ENCODE results near the gene M1AP.

The M1AP gene

DNA sequence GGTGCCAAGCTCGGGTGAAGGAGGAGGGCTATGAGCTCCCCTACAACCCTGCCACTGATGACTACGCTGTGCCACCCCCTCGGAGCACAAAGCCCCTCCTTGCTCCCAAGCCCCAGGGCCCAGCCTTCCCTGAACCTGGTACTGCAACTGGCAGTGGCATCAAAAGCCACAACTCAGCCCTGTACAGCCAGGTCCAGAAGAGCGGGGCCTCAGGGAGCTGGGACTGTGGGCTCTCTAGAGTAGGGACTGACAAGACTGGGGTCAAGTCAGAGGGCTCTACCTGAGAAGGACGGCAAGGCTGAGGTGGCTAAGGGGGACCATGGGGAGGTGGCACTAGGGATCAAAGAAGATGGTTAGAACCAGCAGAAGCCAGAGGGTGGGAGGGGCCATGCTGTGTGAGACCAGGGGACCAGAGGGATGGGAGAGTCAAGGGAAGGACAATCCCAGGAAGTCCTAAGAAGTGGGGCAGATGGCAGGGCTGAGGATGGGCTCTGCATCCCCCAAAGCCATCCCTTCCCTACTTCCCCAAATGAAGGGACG lies 91.2 kb downstream of the M1AP start:
- TF ChIP-seq, protein P1, sequence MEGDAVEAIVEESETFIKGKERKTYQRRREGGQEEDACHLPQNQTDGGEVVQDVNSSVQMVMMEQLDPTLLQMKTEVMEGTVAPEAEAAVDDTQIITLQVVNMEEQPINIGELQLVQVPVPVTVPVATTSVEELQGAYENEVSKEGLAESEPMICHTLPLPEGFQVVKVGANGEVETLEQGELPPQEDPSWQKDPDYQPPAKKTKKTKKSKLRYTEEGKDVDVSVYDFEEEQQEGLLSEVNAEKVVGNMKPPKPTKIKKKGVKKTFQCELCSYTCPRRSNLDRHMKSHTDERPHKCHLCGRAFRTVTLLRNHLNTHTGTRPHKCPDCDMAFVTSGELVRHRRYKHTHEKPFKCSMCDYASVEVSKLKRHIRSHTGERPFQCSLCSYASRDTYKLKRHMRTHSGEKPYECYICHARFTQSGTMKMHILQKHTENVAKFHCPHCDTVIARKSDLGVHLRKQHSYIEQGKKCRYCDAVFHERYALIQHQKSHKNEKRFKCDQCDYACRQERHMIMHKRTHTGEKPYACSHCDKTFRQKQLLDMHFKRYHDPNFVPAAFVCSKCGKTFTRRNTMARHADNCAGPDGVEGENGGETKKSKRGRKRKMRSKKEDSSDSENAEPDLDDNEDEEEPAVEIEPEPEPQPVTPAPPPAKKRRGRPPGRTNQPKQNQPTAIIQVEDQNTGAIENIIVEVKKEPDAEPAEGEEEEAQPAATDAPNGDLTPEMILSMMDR (IDR thresholded peaks at IDR 0.05; ENCODE audit: control insufficient read depth, extremely low read depth, insufficient read depth) = no peak
- no peak overlapping the region for H3K4me3 ChIP-seq (ENCODE audit: low read depth, low read length)
- DNase-seq (ENCODE audit: low read depth) = no peak

DNA sequence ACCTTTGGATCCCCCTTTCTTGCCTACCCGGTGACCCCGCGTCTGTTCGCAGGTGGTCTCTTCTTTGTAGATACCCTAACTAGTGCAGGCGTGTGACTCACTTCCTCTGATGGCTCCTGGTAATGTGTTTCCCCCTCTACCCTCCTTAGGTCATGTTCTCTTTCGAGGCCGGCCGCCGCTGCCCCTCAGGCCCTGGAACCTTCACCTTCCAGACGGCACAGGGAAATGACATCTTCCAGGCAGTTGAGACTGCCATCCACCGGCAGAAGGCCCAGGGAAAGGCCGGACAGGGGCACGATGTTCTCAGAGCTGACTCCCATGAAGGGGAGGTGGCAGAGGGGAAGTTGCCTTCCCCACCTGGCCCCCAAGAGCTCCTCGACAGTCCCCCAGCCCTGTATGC lies 92.0 kb downstream of the M1AP start:
- no peak overlapping the region for H3K4me3 ChIP-seq (ENCODE audit: low read depth, low read length)
- no peak for DNase-seq (ENCODE audit: low read depth)
- TF ChIP-seq, protein P1 (IDR thresholded peaks at IDR 0.05; ENCODE audit: control insufficient read depth, extremely low read depth, insufficient read depth) = no peak

DNA sequence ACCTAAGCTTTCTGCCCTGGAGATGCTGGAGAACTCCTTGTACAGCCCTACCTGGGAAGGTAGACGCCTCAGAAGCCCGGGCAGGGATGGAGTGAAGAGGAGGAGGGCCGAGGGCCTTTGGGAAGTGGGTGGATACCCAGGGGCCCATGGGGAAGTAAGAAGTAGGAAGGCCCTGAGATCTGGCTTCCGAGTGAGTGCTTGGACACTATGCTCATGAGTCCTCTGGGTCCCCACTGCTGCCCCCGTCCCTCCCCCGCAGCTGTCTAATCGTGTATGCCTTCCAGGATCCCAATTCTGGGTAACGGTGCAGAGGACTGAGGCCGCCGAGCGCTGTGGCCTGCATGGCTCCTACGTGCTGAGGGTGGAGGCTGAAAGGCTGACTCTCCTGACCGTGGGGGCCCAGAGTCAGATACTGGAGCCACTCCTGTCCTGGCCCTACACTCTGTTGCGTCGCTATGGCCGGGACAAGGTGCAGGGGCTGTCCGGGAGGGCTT lies 92.5 kb downstream of the M1AP start:
- TF ChIP-seq, protein P1 (IDR thresholded peaks at IDR 0.05; ENCODE audit: control insufficient read depth, extremely low read depth, insufficient read depth) = no peak
- DNase-seq (ENCODE audit: low read depth) = no peak

DNA sequence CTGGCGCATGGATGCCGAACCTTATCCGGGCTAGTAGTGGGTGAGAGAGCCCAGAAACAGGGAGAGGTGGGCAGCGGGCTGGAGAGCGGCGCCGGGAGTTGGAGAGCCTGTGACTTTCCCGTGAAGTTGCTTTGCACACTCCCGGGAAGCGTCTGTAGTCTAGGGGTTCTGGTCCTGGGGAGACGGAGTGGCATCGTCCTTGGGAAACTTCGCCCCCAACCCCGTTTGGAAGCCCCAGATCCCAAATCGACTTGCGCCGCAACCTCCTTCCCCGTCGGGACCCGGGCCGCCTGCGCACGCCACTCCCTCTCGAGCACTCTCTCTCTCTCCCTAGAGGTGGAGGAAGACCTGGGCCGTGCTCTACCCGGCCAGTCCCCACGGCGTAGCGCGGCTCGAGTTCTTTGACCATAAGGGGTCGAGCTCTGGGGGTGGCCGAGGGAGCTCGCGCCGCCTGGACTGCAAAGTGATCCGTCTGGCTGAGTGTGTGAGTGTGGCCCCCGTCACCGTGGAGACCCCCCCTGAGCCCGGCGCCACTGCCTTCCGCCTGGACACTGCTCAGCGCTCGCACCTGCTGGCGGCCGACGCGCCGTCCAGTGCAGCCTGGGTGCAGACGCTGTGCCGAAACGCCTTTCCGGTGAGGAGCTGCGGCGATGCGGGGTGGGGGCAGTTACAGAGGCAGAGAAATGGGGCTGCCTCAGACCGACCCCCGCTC lies 93.2 kb downstream of the M1AP start:
- TF ChIP-seq, protein P1 (IDR thresholded peaks at IDR 0.05; ENCODE audit: control insufficient read depth, extremely low read depth, insufficient read depth) = no peak
- no peak for DNase-seq (ENCODE audit: low read depth)
- H3K4me3 ChIP-seq (ENCODE audit: low read depth, low read length) = no peak overlapping the region

More for the DNA sequence above, 92.5 kb downstream of the M1AP start:
- H3K4me3 ChIP-seq (ENCODE audit: low read depth, low read length) = no peak overlapping the region

DNA sequence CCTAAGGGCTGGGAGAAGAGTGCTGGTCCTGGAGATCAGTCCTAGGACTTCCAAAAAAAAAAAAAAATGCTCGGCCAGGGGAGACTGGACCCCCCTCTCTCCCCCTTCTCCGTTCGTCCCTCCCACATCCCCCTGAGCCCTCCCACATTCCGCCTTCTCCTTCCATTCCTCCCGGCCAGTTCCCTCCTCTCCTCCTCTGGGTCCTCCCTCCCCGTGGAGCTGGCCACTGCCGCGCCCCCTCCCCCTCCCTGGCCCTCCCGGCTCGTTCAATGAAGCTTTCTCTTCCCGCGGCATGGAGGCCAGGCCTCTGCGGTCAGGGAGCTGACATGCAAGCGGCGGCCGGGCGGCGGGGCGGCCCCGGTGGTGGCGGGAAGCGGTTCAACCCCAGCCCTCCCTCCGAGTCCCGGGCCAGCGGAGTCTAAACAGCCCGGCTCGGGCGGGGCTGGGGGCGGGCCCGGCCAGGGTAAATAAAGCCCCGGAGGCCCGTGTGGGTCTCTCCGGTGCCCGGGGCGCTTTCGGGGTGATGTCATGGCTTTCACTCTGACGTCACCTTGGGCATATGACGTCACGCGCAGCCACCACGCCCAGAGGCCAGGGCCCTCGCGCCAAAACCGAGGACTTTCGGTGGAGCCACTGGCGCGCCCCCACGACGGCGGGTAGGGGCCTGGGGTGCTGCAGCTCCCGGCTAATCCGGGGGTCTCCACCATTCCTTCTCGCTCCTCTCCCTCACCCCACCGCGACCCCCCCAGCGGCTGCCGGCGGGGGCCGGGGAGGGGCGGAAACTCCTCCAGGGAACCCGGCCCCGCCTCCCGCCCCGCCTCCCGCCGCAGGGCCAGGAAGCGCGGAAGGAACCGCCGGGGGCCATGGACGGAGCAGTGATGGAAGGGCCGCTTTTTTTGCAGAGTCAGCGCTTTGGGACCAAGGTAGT lies 94.0 kb downstream of the M1AP start, which contains the start of the genes DOK1 and LOXL3:
TSS of gene DOK1 (plus strand) at position 829 of the 928 bp plus-strand sequence. CDS start at position 864, 35 bp downstream.
TSS of gene LOXL3 (minus strand) at position 51 of the 928 bp plus-strand sequence. CDS start 1,308 bp downstream, outside the sequence.
- TF ChIP-seq, protein P1 (IDR thresholded peaks at IDR 0.05; ENCODE audit: control insufficient read depth, extremely low read depth, insufficient read depth) = no peak
- H3K4me3 ChIP-seq (ENCODE audit: low read depth, low read length) = peak within 1 kb of the TSS; percentile 38
- no peak for DNase-seq (ENCODE audit: low read depth)

DNA sequence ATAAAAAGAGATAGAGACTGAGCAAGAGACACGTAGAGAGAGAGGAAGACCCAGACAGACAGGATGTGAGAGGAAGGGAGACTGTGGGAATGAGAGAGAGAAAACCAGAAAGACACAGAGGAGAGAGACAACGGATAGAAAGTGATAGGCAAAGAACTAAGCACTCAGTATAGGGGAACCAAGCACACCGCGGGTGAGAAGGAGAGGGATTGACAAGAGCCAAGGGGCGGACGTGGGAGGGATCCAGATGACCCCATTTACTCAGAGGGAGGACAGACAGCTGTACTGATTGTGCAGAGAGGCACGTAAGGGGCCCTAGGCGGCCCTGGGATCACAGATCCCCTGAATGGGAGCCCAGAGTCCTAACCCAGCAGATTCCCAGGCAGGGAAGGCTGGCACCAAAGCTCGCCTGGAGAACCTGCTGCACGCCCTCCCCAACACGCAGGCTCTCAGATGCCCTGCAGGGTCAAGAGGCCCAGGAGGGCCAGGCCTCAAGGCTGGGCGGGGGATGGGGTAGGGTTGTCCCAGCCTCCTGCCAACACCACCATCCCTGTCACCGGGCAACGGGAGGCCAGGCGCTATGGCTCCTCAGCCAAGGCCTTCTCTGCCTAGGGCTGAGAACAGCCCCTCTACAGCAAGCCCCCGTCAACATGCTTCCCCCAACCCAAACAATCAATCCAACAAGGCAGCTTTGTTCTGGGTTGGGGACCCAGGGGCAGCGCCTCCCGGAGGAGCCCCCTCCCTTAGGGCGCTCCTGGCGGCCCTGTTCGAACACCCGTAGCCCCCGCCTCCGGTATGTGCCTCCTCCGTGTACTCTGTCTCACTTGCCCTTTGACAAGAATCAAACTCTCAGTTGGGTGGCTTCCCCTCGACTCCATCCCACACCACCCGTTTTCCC lies 95.0 kb downstream of the M1AP start:
- H3K4me3 ChIP-seq (ENCODE audit: low read depth, low read length) = no peak overlapping the region
- TF ChIP-seq, protein P1 (IDR thresholded peaks at IDR 0.05; ENCODE audit: control insufficient read depth, extremely low read depth, insufficient read depth) = no peak
- DNase-seq (ENCODE audit: low read depth) = no peak

Data from LNCaP clone FGC (cell line).